ENCODE results near the gene GSTM4.

GSTM4 gene

DNA sequence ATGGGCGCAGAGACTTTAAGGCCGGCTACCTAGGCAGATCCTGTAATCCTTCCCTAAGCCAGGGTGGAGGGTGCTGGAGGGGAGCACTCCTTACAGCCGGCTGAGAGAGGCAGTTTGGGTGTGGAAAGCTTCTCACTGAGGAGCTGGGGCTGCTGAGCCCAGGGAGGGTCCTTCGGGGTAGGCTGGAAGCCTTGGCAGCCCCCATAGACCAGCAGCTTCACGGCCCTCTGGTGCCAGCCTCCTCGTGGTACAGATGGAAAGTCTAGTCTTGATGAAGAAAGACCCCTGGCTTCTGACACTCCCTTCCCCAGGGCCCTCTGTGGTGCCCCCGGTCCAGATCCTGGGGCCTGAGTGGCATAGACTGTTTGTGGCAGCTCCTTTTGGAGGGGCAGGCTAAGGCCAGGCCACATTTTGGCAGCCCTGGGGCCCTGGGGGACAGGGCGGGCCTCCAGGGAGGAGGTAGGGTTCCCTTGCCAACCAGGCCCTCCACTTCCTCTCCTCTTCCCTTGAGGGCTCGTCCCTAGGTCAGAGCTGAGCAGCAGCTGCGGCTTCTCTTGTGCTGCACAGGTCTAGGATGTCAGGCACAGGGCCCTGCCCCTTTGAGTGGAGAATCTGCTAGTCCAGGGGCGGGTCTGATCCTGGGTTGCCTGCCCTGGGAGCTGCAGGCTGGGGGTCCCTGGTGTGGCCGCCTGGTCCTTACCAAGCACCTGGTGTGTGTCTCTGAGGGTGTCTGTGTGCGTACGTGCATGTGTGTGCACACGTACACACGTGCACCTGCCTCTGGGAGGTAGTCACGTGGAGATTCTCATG is 31.5 kb upstream of the GSTM4 start:
- DNase-seq (ENCODE audit: low read depth) = no peak

DNA sequence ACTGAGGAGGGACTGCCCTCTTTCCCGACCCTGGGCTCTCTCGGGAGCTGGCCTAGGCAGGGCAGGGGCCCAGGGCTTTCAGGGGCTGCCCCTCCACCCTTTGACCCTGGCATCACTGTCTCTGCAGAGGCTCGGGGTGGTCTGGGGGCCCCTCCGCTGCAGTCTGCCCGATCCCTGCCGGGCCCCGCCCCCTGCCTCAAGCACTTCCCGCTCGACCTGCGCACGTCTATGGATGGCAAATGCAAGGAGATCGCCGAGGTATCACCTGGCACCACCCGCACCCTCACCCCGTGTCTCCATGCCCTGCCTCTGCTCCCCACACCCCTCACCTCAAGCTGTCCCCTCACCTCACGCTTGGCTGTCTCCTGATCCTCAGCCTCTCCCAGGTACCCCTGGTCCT is 30.7 kb upstream of the GSTM4 start:
- no peak for DNase-seq (ENCODE audit: low read depth)

DNA sequence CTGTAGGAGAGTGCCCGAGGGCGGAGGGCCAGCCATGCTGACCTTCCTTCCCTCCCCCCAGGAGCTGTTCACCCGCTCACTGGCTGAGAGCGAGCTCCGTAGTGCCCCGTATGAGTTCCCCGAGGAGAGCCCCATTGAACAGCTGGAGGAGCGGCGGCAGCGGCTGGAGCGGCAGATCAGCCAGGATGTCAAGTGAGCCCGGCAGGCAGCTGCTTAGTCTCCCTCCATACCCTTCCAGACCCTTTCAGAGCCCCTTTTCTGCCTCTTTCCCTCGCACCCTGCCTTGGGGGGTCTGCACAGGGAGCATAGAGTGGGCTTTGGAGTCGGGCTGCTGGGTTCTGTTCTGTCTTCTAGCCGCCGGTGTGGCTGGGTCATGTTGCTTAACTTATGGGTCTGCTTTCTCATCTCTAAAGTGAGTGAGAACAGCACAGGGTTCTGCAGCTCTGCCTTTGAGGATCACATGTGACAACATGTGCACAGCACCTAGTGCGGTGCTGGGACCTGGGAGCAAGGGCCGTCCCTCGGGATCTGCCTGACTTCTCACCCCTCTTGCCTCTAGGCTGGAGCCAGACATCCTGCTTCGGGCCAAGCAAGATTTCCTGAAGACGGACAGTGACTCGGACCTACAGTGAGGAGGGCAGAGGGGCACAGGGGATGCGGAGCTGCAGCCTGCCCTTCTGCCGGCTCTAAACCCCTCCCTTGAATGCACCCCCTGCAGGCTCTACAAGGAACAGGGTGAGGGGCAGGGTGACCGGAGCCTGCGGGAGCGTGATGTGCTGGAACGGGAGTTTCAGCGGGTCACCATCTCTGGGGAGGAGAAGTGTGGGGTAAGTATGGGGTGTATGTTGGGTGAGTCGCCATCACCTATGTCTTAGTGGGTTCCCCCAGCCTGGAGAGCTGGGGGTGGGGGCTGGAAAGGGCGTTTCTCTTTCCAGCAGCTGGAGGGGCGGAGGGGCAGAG is 30.0 kb upstream of the GSTM4 start:
- DNase-seq (ENCODE audit: low read depth) = no peak

DNA sequence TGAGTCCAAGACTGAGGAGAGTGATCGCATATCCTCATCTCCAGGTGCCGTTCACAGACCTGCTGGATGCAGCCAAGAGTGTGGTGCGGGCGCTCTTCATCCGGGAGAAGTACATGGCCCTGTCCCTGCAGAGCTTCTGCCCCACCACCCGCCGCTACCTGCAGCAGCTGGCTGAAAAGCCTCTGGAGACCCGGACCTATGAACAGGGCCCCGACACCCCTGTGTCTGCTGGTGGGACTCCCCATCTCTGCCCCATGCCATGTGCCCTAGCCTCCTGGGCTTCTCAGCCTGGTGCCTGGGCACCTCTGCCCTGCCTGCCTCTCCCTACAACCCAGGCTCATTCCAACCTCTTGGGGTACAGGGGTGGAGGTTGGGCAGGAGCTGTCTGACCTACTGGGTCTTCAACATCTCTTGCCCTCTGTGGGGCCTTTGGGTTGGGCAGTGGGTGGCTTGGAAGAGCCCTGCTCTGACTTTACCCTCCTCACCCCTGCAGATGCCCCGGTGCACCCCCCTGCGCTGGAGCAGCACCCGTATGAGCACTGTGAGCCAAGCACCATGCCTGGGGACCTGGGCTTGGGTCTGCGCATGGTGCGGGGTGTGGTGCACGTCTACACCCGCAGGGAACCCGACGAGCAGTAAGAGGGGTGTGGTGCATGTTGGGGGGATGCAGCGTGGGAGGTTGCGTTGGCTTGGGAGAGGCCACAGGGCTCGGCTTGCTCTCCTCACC is 29.1 kb upstream of the GSTM4 start:
- no peak for DNase-seq (ENCODE audit: low read depth)

DNA sequence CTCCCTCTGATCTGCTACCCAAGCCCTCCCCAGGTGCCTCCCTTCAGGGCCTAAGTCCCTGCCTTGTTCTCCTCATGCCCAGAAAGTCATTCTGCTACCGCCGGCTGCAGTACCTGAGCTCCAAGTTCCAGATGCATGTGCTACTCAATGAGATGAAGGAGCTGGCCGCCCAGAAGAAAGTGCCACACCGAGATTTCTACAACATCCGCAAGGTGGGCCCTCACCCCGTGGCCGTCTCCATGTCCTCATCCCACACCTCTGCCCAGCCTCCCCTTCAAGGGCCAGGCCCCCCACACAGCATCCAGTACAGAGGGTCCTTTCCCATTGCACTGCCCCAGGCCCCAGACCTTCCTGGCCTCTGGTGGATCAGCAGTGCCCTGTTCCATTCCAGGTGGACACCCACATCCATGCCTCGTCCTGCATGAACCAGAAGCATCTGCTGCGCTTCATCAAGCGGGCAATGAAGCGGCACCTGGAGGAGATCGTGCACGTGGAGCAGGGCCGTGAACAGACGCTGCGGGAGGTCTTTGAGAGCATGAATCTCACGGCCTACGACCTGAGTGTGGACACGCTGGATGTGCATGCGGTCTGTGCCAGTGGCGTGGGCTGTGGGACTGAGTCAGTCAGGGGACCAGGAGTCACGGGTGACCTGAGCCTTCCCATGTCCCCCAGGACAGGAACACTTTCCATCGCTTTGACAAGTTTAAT is 28.1 kb upstream of the GSTM4 start:
- no peak for DNase-seq (ENCODE audit: low read depth)

DNA sequence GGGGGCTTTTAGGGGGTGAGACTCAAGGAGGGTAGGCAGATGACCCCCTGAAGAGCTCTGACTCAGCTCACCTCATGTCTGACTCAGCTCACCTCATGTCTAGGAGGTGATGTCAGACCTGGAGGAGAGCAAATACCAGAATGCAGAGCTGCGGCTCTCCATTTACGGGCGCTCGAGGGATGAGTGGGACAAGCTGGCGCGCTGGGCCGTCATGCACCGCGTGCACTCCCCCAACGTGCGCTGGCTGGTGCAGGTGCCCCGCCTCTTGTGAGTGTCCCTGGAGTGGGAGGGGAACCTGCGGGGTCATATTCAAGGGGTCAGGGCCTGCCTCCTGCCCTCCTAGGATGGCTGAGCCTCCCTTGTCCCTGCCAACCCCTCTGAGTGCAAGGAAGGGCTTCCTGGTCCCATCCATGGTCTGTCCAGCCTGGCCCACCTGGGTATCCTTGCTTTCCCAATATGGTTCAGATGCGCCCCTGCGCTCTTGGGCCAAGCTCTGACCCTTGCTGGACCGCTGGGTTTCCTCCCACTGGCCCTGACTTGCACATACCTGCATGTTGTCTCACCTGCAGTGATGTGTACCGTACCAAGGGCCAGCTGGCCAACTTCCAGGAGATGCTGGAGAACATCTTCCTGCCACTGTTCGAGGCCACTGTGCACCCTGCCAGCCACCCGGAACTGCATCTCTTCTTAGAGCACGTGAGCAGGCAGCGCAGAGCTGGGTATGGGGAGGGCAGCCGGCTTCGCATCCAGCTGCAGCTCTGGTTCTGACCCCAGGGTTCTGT is 27.2 kb upstream of the GSTM4 start:
- DNase-seq (ENCODE audit: low read depth) = no peak

DNA sequence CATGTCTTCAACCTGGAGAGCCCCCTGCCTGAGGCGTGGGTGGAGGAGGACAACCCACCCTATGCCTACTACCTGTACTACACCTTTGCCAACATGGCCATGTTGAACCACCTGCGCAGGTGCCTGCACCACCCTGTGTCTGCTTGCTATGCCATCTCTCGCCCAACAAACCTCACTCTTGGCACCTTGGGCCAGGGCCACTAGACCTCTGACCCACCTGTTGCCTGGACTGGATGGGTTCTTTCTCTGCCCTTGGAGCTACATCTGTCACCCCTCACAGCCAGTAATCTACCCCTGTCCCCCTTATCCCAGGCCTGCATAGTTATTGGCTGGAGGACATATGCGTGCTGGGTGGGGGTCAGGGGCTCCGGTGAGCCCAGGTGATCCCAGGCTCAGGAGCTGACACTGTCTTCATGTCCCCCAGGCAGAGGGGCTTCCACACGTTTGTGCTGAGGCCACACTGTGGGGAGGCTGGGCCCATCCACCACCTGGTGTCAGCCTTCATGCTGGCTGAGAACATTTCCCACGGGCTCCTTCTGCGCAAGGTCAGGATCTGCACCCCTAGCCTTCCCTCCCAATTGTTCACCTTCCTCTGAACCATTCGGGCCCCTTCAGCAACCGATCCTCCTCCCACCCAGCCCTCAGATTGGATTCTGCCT is 26.4 kb upstream of the GSTM4 start:
- no peak for DNase-seq (ENCODE audit: low read depth)

DNA sequence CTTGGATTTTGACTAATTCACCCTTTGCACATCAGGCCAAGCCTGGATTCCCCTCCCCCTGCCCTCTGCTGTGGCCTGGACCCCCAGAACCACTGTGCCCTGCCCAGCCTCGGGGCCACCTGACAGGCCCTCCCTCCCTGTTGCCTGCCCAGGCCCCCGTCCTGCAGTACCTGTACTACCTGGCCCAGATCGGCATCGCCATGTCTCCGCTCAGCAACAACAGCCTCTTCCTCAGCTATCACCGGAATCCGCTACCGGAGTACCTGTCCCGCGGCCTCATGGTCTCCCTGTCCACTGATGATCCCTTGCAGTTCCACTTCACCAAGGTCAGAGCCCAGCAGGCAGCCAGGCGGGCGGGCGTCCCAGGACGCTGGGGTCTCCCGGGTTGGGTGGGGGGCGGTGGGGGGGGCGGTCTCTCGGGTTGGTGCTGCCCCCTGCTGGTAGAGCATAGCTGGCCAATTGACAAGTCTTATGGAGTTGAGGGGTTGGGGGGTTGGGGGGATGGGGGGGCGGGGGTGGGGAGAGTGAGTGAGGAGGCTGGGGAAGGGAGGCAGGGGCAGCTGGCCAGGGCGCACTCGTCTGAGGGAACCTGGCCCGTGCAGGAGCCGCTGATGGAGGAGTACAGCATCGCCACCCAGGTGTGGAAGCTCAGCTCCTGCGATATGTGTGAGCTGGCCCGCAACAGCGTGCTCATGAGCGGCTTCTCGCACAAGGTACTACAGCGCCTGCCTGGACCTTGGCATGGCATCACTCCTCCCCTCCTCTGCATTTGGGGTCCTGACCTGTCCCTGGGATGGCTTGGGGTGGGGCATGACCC is 25.6 kb upstream of the GSTM4 start:
- no peak for DNase-seq (ENCODE audit: low read depth)

DNA sequence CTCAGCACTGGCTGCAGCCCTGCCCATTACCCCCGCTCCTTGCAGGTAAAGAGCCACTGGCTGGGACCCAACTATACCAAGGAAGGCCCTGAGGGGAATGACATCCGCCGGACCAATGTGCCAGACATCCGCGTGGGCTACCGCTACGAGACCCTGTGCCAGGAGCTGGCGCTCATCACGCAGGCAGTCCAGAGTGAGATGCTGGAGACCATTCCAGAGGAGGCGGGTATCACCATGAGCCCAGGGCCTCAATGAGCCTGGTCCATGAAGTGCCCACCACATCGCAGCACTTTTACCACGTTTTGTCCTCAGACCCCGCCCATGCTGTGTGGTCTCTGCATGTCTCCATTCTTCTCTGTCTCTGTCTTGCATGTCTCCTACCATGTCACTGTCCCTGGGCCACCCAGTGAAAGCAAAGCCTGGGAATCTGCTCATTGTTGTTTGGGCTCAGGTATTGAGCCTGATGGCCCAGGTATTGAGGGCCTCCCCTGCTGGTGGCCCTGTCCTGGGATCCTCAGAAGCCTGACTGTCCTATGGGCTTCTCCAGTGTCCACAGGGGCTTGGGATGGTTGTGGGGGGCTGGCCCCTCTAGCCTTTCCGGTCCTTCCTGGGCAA is 24.9 kb upstream of the GSTM4 start:
- no peak for DNase-seq (ENCODE audit: low read depth)

DNA sequence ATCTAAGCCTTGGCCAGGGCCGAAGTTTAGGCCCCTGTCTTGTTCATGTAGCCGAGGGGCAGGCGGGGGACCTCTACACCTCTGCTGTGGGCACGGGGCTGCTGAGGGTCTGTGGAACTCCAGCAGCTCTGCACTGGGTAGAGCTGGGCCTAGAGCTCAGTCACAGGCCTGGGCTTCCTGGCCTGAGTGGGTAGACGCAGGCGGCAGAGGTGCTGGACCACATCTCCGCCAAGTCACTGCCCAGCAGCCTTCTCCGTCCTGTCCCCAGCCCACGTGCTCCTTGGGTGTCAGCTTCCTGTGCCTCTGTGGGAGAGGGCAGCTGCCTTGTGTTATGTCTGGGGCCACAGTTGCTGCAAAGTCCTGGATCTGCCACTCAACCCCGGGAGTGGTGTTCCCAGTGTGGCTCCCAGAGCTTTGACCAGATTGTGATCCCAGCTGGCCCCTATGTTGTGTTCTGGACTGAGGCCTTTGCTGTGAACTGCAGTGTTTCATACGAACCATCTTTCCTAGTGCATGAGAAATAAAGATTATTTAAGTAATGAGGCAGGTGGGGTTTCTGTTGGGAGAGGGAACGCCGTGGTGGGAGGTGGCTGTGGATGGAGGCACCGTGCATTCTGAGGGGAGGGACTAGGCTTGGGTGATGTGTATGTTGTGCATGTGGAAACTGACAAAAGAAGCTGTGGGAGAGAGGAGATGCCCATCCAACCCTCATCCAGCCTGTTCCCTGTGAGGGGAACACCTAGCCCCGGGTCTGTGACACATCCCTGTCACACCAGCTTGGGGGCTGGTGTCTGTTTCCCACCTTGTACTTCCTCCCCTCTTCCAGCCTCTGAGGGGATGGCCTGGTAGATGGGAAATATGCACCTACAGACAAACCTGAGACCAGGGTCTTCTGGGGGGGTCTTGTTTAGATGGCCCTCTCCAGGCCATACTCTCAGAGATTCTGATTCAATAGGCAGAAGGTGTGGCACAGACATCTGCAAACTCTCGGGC is 24.1 kb upstream of the GSTM4 start:
- no peak for DNase-seq (ENCODE audit: low read depth)

DNA sequence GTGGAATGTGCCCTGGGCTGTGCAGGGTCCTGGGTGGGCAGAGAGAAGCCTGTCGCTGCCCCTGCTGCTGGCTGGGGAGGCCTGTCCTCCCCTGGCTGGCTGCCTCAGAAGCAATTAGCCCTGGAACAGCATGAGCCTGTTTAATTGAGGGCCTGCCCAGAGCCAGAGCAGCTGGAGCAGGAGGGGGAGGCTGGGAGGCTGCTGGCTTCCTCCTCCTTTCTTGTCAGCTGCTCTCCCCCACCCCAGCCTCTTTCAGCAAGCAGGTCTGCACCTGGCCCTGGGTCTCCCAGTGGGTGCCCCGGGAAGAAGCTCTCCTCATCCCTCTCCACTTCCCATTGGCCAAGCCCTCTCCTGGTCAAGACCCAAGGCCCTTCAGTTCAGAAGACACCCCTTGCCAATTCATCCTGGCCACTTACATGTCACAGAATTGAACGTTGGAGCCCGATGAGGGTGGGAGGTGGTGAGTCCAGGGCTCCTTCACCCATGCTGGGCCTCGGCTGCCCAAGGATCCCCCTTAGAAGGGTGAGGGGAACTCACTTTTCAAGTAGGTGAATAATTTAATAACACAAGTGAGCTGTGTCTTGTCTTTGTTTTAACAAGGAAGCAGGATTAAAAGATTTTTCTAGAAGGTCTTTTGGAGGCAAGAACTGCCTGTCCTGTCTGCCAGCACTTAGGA is 23.1 kb upstream of the GSTM4 start:
- no peak for DNase-seq (ENCODE audit: low read depth)

DNA sequence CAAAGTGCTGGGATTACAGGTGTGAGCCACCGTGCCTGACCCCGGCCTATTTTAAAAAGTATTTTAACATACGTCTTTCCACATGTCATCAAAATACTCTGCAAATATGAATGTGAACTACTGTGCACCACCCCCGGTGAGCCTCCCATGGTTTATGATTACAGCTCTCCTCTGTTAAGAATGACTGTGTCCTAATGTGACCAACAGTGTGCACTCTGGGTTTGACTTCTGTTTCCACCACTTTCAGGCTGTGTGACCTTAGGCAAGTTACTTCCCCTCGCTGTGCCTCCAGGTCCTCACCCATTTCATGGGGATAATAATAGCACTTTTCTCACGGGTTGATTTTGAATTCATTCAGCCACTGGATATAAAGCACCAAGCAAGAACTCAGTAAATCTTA is 21.6 kb upstream of the GSTM4 start:
- DNase-seq (ENCODE audit: low read depth) = no peak

DNA sequence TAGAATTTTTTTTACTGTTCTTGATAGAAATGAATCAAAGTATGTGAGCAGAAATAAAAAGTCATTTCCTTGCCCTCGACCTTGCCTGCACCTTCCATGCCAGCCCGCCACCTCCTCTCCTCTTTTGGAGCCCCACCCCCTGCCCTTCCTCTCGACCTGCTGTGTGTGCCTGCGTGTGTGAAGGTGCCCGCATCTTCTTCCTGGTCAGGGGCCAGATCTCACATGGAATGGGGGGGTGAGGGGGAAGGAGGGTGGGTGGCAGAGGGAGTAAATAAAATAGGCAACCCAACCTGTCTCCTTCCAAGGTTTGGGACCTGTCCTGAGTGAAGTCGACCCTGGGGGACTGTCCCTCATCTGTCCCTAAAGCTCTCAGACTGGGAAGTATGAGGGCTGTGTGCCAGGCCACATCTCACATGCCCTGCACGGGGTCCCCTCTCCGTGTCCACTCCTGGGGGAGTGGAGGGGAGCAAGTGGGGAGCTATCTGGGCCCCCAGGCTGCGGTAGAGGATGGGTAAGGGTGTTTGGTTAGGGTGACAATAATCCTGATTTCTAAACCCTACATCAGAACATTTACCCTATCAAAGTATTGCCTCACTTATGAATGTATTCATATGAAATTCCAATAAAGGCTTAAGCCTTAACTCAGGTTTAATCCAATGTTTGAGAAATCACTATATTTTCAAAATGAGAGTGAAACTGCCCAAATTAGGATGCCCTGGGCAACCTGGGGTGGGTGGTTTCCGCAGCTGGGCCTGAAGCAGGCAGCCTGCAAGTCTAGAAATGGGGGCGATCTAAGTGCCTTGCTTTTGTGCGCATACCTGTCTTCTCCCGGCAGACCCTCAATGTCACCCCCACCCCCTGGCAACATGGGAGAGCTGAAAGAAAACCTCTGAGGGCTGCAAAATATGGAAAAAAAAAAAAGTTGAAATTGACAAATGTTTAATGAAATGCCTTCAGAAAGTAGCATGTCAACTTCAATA is 20.8 kb upstream of the GSTM4 start:
- DNase-seq (ENCODE audit: low read depth) = no peak

DNA sequence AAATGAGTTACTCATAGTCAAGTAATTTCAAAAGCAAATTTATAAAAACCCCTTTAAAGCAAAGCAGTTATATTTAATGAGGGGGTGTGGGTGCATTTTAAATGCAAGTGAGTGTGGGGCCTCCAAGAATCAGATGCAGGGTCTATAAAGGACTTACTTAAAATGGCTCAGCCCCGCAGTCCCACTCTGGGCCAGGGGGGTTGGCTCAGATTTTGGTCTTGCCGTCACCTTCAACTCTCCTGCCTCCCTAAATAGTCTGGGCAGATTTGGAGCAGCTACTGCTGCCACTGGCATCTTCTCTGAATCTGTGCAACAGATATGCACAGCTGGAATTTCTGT is 20.1 kb upstream of the GSTM4 start:
- no peak for DNase-seq (ENCODE audit: low read depth)

DNA sequence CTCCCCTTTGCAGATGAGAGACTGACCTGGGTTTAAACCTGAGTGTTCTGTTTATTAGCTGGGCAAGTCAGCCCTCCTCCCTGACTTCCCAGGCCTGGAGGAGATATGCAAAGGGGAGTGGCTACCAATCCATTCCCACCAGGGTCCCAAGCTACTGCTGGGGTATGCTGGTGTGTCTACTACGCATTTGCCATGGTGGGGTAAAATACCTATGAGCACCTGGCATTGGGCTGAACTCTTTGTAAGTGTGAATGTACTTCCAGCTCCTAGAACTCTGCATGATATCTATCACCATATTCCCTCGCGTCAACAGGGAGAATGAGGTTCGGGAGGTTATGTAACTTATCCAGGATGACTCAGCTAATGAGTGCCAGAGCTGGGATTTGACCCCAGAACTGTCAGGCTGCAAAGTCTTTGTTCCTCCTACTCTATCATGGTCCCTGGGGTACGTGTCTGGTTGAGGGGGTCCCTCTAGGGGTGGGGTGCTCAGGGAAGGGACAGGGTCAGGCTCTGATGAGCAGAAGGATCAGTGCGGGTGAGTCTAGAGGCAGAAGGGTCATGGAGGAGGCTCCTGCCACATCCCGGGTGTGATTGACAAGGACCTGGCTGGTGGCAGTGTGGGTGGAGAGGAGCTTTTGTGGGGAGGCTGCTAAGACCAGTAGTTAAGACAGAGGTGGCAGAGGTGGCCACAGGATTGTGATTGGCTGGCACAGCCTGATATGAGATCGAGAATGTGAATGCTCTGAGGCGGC is 19.5 kb upstream of the GSTM4 start:
- DNase-seq (ENCODE audit: low read depth) = peak; percentile 74

DNA sequence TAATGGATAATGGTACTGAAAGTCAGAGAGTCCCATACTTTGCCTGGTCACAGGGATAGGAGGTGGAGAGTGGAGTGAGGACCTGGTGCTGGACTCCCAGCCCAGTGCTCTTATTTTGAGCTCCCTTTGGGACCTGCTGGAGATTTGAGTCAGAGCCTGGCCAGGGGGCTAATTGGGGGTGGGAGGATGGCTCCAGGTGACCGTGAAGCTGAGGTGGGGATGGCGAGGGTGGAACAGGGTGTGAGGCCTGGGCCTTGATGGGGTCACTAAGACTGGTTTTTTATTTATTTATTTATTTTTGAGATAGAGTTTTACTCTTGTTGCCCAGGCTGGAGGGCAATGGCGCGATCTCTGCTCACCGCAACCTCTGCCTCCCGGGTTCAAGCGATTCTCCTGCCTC is 18.5 kb upstream of the GSTM4 start:
- no peak for DNase-seq (ENCODE audit: low read depth)
